Neural crest cell (in vitro differentiated cells): Measurements from ENCODE around the gene SEC14L1. TPM values are rescaled to one million over a fixed set of nuclear protein-coding genes. Genes with fewer than 3 reads are reported as not detected.

Source experiments
- DNase-seq: peaks from one replicate; pipeline ENCODE4 v3.0.0; 2021; ENCODE audit warnings: low read depth, mixed read lengths, low spot score
- H3K27ac Mint-ChIP-seq: one replicate; pipeline ENCODE4 v1.8.0; 2021; ENCODE audit warnings: mild to moderate bottlenecking, mixed read lengths; ENCODE audit not compliant: unreplicated experiment
- H3K27me3 Mint-ChIP-seq: 2 replicates; pipeline ENCODE4 v1.8.0; 2021; ENCODE audit warnings: low read depth, mild to moderate bottlenecking, mixed read lengths
- H3K36me3 Mint-ChIP-seq: 2 replicates; pipeline ENCODE4 v1.8.0; 2021; ENCODE audit warnings: low read depth, mild to moderate bottlenecking, mixed read lengths
- H3K4me1 Mint-ChIP-seq: 2 replicates; pipeline ENCODE4 v1.8.0; 2021; ENCODE audit warnings: mixed read lengths
- H3K4me3 Mint-ChIP-seq: one replicate; pipeline ENCODE4 v1.8.0; 2021; ENCODE audit warnings: mild to moderate bottlenecking, mixed read lengths
- H3K9me3 Mint-ChIP-seq: 2 replicates; pipeline ENCODE4 v1.8.0; 2021; ENCODE audit warnings: mixed read lengths
- total RNA-seq: library from RNA; stranded (reverse); gene quantifications from 2 replicates; pipeline ENCODE4 v1.2.1, GENCODE V29; 2021
- TF ChIP-seq, protein P1 (sequence below): fragments of 200-600 bp; sonication (generic); conservative IDR thresholded peaks from 2 replicates; pipeline ENCODE4 v1.5.0; 2021; ENCODE audit warnings: antibody characterized with exemption, mild to moderate bottlenecking

SEC14L1 gene
- total RNA-seq, 1 donor from 2014 or later = 108 TPM

DNA sequence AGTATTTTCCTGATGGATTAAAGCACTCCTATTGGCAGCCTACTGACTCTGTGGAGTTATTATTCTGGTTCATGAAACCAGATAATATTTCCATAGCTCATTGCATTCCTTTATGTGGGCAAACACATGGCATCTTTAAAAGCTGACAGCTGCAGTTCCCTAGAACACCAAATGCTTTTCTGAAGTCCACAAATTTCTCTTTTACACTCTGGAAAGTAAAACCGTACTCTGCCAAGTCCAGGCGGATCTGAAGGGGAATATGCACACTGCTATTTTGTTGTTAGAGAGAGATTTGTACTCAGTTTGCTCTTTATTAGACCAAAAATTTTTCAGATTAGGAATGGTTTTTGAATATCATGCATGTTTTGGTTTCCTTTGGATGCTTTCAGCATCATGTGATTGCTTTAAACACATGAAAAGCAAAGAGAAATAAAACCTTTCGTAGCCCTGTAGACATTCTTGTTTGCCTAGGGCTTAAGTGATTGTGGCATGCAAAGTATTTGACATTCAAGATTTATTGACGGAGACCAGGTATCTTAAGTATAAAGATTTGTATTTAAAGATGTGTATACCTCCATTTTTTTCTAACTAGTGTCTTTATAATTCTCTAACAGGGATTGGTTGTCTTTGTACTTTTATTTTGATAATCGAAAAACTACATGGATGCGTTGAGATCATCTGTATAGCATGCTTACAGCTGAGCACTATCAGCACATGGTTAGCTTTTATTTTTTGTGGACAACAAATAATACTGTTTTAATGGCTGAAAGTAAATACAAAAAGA is 19.5 kb downstream of the SEC14L1 start:
- Mint-ChIP-seq H3K4me1 (peaks cover 59% of the 10 kb centered on the region), H3K27ac (peak overlapping the region; percentile 54), H3K9me3 (no peaks in the 10 kb centered on the region), H3K36me3 (peaks cover 11% of the 10 kb centered on the region), H3K27me3 (no peaks in the 10 kb centered on the region), H3K4me3 (no peak overlapping the region)
- no peak for DNase-seq
- TF ChIP-seq, protein P1, sequence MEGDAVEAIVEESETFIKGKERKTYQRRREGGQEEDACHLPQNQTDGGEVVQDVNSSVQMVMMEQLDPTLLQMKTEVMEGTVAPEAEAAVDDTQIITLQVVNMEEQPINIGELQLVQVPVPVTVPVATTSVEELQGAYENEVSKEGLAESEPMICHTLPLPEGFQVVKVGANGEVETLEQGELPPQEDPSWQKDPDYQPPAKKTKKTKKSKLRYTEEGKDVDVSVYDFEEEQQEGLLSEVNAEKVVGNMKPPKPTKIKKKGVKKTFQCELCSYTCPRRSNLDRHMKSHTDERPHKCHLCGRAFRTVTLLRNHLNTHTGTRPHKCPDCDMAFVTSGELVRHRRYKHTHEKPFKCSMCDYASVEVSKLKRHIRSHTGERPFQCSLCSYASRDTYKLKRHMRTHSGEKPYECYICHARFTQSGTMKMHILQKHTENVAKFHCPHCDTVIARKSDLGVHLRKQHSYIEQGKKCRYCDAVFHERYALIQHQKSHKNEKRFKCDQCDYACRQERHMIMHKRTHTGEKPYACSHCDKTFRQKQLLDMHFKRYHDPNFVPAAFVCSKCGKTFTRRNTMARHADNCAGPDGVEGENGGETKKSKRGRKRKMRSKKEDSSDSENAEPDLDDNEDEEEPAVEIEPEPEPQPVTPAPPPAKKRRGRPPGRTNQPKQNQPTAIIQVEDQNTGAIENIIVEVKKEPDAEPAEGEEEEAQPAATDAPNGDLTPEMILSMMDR = no peak

DNA sequence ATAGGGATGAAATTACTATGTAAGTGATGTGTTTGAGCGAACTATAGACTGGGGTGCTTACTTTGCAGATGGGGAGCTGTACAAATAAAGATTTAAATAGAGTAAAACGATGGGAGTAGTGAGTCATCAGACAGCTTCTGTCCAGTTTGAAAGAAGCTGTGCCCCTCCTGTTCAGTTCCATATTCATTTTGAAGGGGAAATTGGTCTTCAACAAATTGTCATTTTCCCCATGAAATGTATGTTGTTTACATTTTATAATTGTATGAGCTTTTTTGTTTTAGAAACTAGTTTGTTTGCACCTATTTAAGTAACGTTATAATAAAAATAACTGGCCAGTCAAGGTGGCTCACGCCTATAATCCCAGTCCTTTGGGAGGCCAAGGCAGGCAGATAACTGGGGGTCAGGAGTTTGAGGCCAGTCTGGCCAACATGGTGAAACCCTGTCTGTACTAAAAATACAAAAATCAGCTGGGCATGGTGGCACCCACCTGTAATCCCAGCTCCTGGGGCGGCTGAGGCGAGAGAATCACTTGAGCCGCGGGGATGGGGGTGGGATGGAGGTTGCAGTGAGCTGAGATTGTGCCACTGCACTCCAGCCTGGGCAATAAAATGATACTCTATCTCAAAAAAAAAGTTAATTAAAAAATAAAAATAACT is 20.2 kb downstream of the SEC14L1 start:
- no peak overlapping the region for H3K4me3 Mint-ChIP-seq
- no peak overlapping the region for H3K27ac Mint-ChIP-seq
- H3K4me1 Mint-ChIP-seq = peaks cover 63% of the 10 kb centered on the region
- no peaks in the 10 kb centered on the region for H3K27me3 Mint-ChIP-seq
- no peak for DNase-seq
- TF ChIP-seq, protein P1 = no peak
- H3K36me3 Mint-ChIP-seq = peaks cover 10% of the 10 kb centered on the region
- H3K9me3 Mint-ChIP-seq = no peaks in the 10 kb centered on the region

DNA sequence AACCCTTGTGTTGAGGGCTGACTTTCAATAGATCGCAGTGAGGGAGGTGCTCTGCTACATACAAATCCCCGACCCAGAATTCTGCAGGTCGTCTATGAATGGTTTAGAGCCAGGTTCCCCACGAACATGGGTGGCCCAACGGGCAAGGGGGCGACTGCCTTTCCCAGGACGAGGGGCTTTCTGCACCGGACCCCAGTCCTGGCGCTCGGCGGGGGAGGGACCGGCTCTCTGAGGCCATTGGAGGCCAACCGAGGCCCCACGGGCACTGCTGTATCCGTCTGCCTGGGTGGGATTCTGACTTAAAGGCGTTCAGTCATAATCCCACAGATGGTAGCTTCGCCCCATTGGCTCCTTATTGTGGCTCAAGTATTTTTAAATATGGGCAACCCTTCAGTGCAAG is 21.2 kb downstream of the SEC14L1 start:
- no peak overlapping the region for H3K27ac Mint-ChIP-seq
- peak overlapping the region; percentile 3 for H3K4me3 Mint-ChIP-seq
- DNase-seq = no peak
- peaks cover 9% of the 10 kb centered on the region for H3K36me3 Mint-ChIP-seq
- H3K9me3 Mint-ChIP-seq = no peaks in the 10 kb centered on the region
- TF ChIP-seq, protein P1 = no peak
- peaks cover 63% of the 10 kb centered on the region for H3K4me1 Mint-ChIP-seq
- no peaks in the 10 kb centered on the region for H3K27me3 Mint-ChIP-seq

DNA sequence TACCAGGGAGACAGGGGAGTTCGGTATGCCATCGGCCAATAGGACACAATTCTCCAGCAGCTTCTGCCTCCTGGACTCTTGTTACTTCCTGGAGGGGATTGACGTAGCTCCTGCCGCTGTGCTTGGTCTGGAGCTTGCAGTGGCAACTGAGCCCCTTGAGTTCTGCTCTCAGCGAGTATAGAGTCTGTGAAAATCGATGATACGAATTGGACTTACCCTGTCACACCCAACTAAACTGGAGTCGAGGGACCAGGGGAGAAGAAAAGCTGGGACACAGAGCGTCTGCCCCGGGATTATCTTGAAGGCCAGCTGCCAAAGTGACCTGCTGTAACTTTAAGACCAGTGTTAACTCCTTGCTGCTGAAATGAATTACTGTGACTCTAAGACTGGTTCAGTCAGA is 22.2 kb downstream of the SEC14L1 start:
- Mint-ChIP-seq H3K27ac (no peak overlapping the region), H3K9me3 (peaks cover 2% of the 10 kb centered on the region), H3K36me3 (peaks cover 15% of the 10 kb centered on the region), H3K27me3 (no peaks in the 10 kb centered on the region), H3K4me3 (peak overlapping the region; percentile 1), H3K4me1 (peaks cover 62% of the 10 kb centered on the region)
- TF ChIP-seq, protein P1 = no peak
- no peak for DNase-seq

DNA sequence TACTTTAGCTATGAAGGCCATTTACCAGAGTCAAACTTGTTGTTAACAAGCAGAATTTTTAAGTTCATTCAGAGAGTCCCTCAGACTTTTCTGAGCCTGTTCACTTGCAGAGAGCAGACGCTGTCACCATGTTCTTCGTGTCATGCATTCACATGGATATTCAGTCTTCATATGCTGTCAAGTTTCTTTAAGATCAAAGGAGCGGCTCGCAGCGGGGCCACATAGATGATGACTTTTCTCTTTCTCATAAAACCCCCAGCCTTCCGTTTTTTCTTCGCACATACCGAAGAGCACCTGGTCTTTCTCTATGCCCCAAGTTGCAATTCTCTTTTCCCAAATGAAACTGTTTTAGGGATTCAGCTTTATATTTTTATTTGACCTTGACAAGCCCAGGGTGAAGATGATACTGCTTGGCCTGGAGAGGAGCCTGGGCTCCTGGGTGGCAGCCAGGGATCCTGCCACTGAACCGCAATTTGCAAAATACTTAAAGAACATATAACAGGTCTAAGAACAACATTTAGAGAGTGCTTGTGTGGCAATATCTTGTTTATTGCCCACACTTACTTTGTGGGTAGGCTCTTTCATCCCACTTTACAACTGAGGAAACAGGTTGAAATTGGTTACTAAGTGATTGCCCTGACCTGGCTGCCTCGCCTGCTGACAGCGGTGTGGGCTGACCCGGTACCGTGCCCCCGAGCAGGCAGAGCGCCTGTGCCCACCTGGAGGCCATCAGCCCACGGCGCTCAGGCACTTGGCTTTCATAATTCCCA is 22.9 kb downstream of the SEC14L1 start:
- Mint-ChIP-seq H3K27ac (peak overlapping the region; percentile 64), H3K9me3 (peaks cover 5% of the 10 kb centered on the region)

More for the DNA sequence above, 22.9 kb downstream of the SEC14L1 start:
- Mint-ChIP-seq H3K4me1 (peaks cover 58% of the 10 kb centered on the region), H3K4me3 (peak overlapping the region; percentile 1), H3K27me3 (no peaks in the 10 kb centered on the region), H3K36me3 (peaks cover 18% of the 10 kb centered on the region)
- TF ChIP-seq, protein P1 = no peak
- DNase-seq = no peak
